Activated CD4-positive, alpha-beta T cell treated with anti-CD3 and anti-CD28 coated beads for 4 hours (primary cell): ENCODE data around the gene SECISBP2L.
"Not testable (repeated sequence)": the region's sequence is repeated elsewhere in the genome, so short reads cannot be mapped to it uniquely, and the experiment has no call there.

Experiments
- DNase-seq, 2 donors: peaks; one replicate each; pipeline ENCODE4 v3.0.0-alpha.2; 2020

SECISBP2L gene

GRCh38 chr15:49046220-49047102 lies at the start of gene SECISBP2L:
Gene SECISBP2L (minus strand): TSS chr15:49046446. CDS start chr15:49046299, 147 bp downstream.
- peak; percentile 85 to 86 for DNase-seq

GRCh38 chr15:49094923-49095322 lies 48.7 kb upstream of the SECISBP2L start:
- DNase-seq, result no peak

DNA sequence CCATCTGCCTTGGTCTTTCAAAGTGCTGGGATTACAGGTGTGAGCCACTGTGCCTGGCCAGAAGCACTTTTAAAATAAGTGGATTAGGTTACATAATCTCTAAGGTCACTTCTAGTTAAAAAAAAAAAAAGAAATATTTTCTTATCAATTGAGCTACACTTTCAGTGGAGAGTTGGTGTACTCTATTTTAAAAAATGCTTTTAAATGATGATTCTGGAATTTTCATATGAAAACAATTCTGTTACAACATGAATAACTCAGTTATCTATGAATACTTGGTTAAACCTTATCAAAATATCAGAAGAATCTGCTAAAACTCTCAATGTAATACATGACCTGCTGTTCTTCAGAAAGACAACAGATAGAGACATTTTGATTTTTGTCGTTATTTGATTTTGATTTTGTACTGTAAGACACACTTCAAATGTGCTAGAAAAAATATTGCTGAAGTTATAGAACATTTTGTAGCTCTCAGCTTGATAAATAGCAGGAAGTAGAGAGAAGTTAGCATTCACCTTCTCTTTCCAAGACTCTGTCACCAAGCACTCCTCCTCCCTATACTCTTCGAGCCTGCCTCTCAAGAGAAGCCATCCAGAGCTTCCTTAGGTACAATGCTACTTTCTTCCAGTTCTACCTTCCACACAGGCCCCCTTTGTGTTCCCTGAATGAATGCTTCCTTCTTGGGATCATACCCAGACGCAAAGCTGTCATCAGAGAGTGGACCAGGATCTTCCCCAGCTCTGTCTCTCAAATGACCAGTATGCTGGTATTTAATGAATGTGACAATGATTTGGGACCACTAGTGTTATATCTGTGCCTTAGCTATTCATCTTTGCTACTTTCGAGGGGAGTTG lies 47.2 kb upstream of the SECISBP2L start:
- DNase-seq, result no peak

GRCh38 chr15:49088996-49089395 lies 42.8 kb upstream of the SECISBP2L start:
- DNase-seq, result no peak

- DNase-seq, result no peak
Measured at GRCh38 chr15:49085696-49086459, 39.6 kb upstream of the SECISBP2L start.

GRCh38 chr15:49084285-49084570 lies 38.0 kb upstream of the SECISBP2L start:
- DNase-seq, result no peak

DNA sequence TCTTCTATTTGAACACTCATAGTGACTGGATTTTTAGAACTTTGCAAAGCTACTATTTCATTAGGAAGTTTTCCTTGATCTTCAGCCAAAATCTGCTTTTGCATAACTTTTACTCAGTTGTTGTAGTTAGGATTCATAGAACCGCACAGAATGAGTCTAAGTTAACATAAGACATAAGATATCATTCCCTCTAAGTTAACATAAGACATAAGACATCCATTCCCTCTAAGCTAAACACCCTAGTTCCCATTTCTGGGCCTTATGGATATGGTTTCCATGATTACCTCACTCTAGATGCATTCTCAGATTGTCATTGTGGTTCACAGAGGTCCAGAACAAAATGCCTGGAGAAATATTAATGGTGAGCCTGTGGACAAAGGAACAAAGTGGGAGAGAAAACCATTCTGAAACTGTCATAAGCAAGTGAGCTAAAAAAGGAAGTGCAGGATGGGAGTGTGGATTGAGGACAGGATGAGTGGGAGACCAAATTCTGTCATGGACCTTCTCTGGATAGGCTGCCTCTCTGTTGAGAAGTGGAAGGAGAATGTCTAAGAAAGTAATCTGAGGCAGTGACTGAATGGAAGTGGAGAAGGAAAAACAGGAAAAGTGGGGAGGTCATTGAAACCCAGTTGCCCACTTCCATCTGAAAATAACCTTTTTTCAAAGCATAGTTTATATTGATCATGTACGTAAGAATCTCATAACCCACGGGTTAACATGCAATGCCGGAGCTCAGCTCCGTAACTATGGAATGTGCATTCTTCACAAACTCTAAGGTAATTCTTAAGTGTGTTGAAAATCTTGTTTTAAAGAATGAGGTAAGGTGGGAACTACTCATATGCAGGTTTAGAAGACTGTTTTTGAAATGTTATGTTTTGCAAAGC lies 37.4 kb upstream of the SECISBP2L start:
- DNase-seq, result no peak

GRCh38 chr15:49082960-49083359 lies 36.7 kb upstream of the SECISBP2L start:
- no peak for DNase-seq

DNA sequence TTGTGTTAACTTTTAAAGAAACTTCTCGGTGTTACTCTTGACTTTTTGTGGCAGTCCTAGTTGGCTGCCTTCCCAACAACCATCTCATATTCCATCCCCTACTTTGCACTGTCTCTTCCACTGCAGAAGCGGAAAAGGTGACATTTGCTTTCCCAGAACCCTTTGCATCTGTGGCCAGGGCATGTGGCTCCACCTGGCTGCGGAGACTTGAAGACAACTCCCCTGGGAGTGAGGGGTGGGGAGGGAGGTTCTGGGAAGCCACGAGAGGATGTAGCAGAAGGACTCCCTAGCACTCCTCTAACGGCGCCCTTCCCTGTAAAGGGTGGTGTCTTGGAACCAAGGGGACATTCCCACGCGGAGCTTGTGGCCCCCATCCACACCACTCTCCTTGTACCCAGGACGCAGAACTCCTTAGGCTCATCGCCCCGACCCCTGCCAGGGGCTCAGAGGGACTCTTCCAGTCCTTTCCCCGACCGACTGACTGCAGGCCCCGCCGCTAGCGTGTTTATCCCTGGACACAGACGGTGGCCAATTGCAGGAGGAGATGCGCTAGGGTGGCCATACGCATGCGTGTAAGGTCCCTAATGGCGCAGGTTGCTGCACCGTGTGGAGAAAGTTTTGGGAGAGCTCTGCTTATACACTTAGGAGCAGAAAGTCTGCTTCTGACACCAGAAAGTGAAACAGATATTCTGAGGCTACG lies 33.2 kb upstream of the SECISBP2L start:
- DNase-seq, result no peak

DNA sequence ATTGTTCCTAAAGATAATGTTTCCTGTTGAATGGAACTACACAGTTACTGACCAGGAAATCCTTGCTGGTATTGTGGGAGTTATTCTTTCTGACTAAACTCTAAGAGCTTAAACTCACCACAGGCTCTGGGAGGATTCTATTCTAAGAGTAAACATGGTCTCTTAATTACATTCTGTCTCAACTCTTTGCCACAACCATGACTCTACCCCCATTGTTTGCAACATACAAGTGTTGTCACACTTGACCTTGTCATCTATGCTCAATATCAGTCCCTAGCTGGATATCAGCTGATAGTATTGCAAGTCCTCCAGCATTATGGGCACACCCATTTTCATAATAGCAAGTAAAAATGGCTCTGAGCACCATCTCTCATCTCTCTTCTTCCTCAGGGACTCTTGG lies 29.6 kb upstream of the SECISBP2L start:
- DNase-seq, result no peak

DNA sequence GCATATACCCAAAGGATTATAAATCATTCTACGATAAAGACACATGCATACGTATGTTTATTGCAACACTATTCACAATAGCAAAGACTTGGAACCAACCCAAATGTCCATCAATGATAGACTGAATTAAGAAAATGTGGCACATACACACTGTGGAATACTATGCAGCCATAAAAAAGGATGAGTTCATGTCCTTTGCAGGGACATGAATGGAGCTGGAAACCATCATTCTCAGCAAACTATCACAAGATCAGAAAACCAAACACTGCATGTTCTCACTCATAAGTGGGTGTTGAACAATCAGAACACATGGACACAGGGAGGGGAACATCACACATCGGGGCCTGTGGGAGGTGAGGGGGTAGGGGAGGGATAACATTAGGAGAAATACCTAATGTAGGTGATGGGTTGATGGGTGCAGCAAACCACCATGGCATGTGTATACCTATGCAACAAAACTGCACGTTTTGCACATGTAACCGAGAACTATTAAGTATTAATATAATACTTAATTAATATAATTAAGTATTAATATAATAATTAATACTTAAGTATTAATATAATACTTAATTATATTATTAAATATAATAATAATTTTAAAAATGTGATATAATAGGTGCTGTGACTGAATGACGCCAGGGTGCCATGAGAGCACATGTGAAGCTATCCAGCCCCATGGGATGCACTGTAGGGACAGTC lies 28.5 kb upstream of the SECISBP2L start:
- not testable (repeated sequence) for DNase-seq

- no peak for DNase-seq
Measured at GRCh38 chr15:49066372-49066771, 20.1 kb upstream of the SECISBP2L start.

DNA sequence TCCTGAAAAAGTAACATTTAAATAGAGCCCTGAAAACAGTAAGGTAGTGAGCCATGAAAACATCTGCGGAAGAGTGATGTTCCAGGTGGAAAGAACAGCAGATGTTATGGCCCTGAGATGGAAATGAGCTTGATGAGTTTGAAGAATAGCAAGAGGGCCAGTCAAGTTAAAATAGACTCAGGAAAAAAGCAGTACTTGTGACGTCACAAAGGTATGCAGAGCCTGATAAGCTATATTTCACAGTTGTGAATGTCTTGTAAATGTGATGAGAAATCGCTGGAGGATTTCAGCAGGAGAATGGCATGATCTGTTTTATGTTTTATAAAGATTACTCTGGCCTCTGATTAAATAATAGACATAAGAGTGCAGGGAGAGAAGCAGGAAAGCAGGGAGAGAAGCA lies 18.6 kb upstream of the SECISBP2L start:
- DNase-seq, result no peak

- no peak for DNase-seq
Measured at GRCh38 chr15:49064281-49064653, 18.0 kb upstream of the SECISBP2L start.

GRCh38 chr15:49063402-49064280 lies 17.4 kb upstream of the SECISBP2L start:
- DNase-seq, result no peak

GRCh38 chr15:49062900-49063299 lies 16.7 kb upstream of the SECISBP2L start:
- DNase-seq, result no peak

DNA sequence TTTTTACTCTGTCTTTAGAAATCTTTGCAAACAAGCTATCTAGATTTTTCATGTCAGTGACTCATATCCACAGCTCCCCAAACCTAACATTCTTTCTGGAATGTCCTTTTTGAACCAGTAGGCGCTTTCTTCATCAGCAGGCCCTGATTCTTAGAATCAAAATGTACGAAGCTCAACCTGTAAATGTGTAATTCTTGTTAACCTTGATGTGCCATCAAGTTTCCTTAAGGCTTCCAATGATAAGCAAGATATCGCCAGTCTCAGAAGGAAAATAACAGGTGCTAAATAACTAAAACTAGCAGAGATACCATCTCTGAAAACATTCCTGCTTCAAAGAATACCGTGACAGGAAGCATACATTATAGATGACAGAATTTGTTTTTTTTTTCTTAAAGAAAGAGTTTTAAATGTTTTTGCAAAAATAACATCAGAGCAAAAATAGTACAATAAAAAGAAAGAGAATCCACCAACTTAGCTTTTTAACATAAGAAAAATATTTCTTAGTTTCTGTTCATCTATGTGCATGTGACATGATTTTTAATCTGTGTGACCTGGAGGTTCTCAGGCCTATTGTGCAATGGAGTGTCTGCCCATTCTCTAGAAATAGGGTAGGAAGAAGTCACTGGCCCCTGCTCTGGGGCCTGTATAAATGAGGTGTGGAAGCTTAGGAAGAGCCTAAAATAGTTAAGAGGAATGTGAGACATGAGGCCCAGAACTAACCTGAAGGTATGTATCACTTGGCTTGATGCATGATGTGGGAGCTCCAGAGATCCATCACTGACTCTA lies 14.7 kb upstream of the SECISBP2L start:
- no peak for DNase-seq

GRCh38 chr15:49059491-49059890 lies 13.2 kb upstream of the SECISBP2L start:
- DNase-seq, result no peak

DNA sequence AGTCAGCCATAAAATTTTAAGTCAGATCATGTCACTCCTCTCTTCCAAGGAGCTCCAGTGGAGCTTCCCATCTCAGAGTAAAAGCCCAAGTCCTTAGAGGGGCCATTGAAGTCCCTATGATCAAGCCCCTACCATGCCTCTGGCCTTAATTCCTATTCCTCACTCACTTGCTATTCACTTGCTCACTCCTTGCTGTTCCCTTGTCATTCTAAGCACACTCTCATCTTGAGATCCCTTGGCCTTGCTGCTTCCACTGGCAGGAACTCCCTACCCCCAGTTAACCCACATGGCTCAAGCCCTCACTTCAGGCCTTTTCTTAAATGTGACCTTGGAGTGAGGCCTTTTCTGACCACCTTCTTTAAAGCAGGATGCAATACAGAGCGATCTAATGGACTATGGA lies 12.3 kb upstream of the SECISBP2L start:
- no peak for DNase-seq
